Caco-2 (cell line): ENCODE data around the gene NARS2. TPM values are rescaled to one million over a fixed set of nuclear protein-coding genes. Genes with fewer than 3 reads are reported as not detected.
A peak's percentile ranks its signal among the peaks of the same experiment; 100 is the strongest.

Source experiments
- BruUV-seq: library from RNA; stranded (reverse); fragments of 400-500 nt; replicated peaks from 2 replicates; lab custom pipeline; 2021; lab: Mats Ljungman, UMichigan
- CTCF ChIA-PET: fragments of 300-600 bp; sonication (Branson Sonifier 250); formaldehyde crosslinking; loops from one replicate; lab custom pipeline; 2022; ENCODE audit warnings: antibody characterized with exemption; lab: Charles Lee
- POLR2A ChIA-PET: fragments of 300-600 bp; sonication (Branson Sonifier 250); formaldehyde crosslinking; loops from one replicate; lab custom pipeline; 2022; ENCODE audit warnings: antibody characterized with exemption; lab: Charles Lee
- DNase-seq, 2 experiments: peaks; one replicate each; pipeline versions ENCODE4 v3.0.0 to v3.0.0-alpha.2; 2020 to 2022
- H3K27me3 ChIP-seq: replicated peaks from 2 replicates; pipeline ENCODE4 v1.6.0; 2011; ENCODE audit warnings: low read length; ENCODE audit not compliant: control insufficient read depth, insufficient read depth
- H3K36me3 ChIP-seq: 2 replicates; pipeline ENCODE4 v1.5.1; 2011; ENCODE audit warnings: low read length; ENCODE audit not compliant: control insufficient read depth, insufficient read depth
- H3K4me1 ChIP-seq: fragments of 250-450 bp; sonication (Bioruptor Pico); 2 replicates; pipeline ENCODE4 v1.5.1; 2020; ENCODE audit warnings: mild to moderate bottlenecking
- H3K4me3 ChIP-seq: 2 replicates; pipeline ENCODE4 v1.5.1; 2011; ENCODE audit warnings: low read depth, mild to moderate bottlenecking, control low read depth, low read length
- H3K9me3 ChIP-seq: fragments of 250-450 bp; sonication (Bioruptor Pico); 2 replicates; pipeline ENCODE4 v1.5.1; 2020; ENCODE audit warnings: mild to moderate bottlenecking, moderate library complexity
- H3K27ac Mint-ChIP-seq: one replicate; pipeline ENCODE4 v1.8.0; 2022; ENCODE audit warnings: mixed read lengths; ENCODE audit not compliant: unreplicated experiment
- H3K27me3 Mint-ChIP-seq: one replicate; pipeline ENCODE4 v1.8.0; 2022; ENCODE audit warnings: mixed read lengths; ENCODE audit not compliant: insufficient read depth, unreplicated experiment
- H3K36me3 Mint-ChIP-seq: one replicate; pipeline ENCODE4 v1.8.0; 2022; ENCODE audit warnings: mild to moderate bottlenecking, mixed read lengths; ENCODE audit not compliant: insufficient read depth, unreplicated experiment
- H3K4me1 Mint-ChIP-seq: one replicate; pipeline ENCODE4 v1.8.0; 2022; ENCODE audit warnings: low read depth, mixed read lengths; ENCODE audit not compliant: unreplicated experiment
- H3K4me3 Mint-ChIP-seq: one replicate; pipeline ENCODE4 v1.8.0; 2022; ENCODE audit warnings: mild to moderate bottlenecking, moderate library complexity, mixed read lengths; ENCODE audit not compliant: unreplicated experiment
- H3K9me3 Mint-ChIP-seq: one replicate; pipeline ENCODE4 v1.8.0; 2022; ENCODE audit warnings: mixed read lengths; ENCODE audit not compliant: unreplicated experiment
- CTCF ChIP-seq, 2 experiments: fragments of 200-600 bp in 1 of 2; IDR thresholded peaks; 1 replicate in 1 of 2; 2 replicates in 1 of 2; pipeline versions ENCODE4 v1.5.1 to v1.8.0; 2011 to 2022; ENCODE audit warnings: antibody characterized with exemption in 1 of 2, control low read depth in 1 of 2, inconsistent platforms in 1 of 2, low read depth in 1 of 2, low read length in 1 of 2, mild to moderate bottlenecking in 1 of 2, moderate library complexity in 1 of 2; ENCODE audit not compliant: insufficient read depth in 1 of 2, severe bottlenecking in 1 of 2, unreplicated experiment in 1 of 2
- intact Hi-C: fragments of 100-400 bp; cut with micrococcal nuclease; formaldehyde crosslinking; loops from one replicate; pipeline ENCODE4 v1.10.0; 2022; ENCODE audit not compliant: unreplicated experiment
- total RNA-seq: library from RNA; stranded (reverse); gene quantifications from 2 replicates; pipeline ENCODE4 v1.2.3, GENCODE V29; 2022

The NARS2 gene
- total RNA-seq, 1 experiment from 2014 or later, result 49.3 TPM

- Histone ChIP-seq H3K27me3 (no peaks in the 10 kb centered on the region), H3K4me1 (peaks cover 16% of the 10 kb centered on the region), H3K4me3 (no peak overlapping the region), H3K9me3 (no peaks in the 10 kb centered on the region), H3K36me3 (no peaks in the 10 kb centered on the region)
- no TSS peak for BruUV-seq
- H3K4me1 Mint-ChIP-seq, result peaks cover 31% of the 10 kb centered on the region
- peak overlapping the region; percentile 1 for H3K27ac Mint-ChIP-seq
- H3K9me3 Mint-ChIP-seq, result no peaks in the 10 kb centered on the region
- no peak overlapping the region for H3K4me3 Mint-ChIP-seq
- H3K36me3 Mint-ChIP-seq, result no peaks in the 10 kb centered on the region
- no peak for DNase-seq
- intact Hi-C loops, result loop anchor here (2.0 kb wide), 1 partner anchor 43 kb away; no protein-coding TSS in a partner anchor
- TF ChIP-seq CTCF (IDR thresholded peaks at IDR 0.05; ENCODE audit: insufficient read depth in 1 of 2, low read depth in 1 of 2, low read length in 1 of 2, severe bottlenecking in 1 of 2, unreplicated experiment in 1 of 2), result no peak
- ChIA-PET POLR2A (interaction anchor here (0.7 kb wide), 1 partner anchor 67 kb away, joined by 5 read pairs; no protein-coding TSS in a partner anchor), CTCF (interaction anchor here (0.7 to 2.0 kb wide), 2 partner anchors 11 to 135 kb away, joined by 3 to 8 read pairs; no protein-coding TSS in a partner anchor)
- no peaks in the 10 kb centered on the region for H3K27me3 Mint-ChIP-seq
Measured at GRCh38 chr11:78429660-78430059, 145.0 kb downstream of the NARS2 start.

DNA sequence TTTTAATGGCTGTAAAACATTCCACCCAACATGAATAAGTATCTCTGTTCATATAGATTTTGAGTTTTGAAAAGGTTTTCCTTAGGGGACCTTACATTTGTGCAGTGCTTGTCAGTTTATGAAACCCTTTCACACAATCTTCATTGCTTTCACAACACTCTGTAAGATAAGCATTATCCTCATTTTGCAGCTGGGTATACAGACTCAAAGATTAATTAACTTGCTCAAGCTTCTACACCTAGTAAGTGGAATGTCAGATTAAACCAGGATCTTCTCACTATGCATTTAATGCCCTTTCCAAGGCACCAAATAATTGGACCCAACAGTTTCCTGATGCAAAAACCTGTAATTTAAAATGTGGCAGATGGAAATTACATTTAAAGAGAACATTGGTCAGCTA lies 145.5 kb downstream of the NARS2 start:
- CTCF ChIA-PET, result interaction anchor here (2.0 kb wide), 1 partner anchor 135 kb away, joined by 8 read pairs; no protein-coding TSS in a partner anchor
- Mint-ChIP-seq H3K27me3 (no peaks in the 10 kb centered on the region), H3K36me3 (no peaks in the 10 kb centered on the region), H3K9me3 (no peaks in the 10 kb centered on the region), H3K27ac (peak overlapping the region; percentile 1), H3K4me1 (peaks cover 35% of the 10 kb centered on the region), H3K4me3 (no peak overlapping the region)
- BruUV-seq, result no TSS peak
- POLR2A ChIA-PET, result interaction anchor here (0.7 kb wide), 1 partner anchor 68 kb away, joined by 5 read pairs; no protein-coding TSS in a partner anchor
- peaks cover 20% of the 10 kb centered on the region for H3K4me1 ChIP-seq
- DNase-seq, result no peak
- TF ChIP-seq CTCF (IDR thresholded peaks at IDR 0.05; ENCODE audit: insufficient read depth in 1 of 2, low read depth in 1 of 2, low read length in 1 of 2, severe bottlenecking in 1 of 2, unreplicated experiment in 1 of 2), result no peak
- H3K9me3 ChIP-seq, result no peaks in the 10 kb centered on the region
- H3K4me3 ChIP-seq, result no peak overlapping the region
- intact Hi-C loops, result loop anchor here (2.0 kb wide), 1 partner anchor 44 kb away; no protein-coding TSS in a partner anchor
- H3K27me3 ChIP-seq, result no peaks in the 10 kb centered on the region
- no peaks in the 10 kb centered on the region for H3K36me3 ChIP-seq

- peaks cover 38% of the 10 kb centered on the region for H3K4me1 Mint-ChIP-seq
- intact Hi-C loops, result loop anchor here (2.0 kb wide), 1 partner anchor 44 kb away; no protein-coding TSS in a partner anchor
- ChIA-PET CTCF (interaction anchor here (2.0 kb wide), 1 partner anchor 136 kb away, joined by 8 read pairs; no protein-coding TSS in a partner anchor), POLR2A (interaction anchor here (0.7 kb wide), 1 partner anchor 68 kb away, joined by 5 read pairs; no protein-coding TSS in a partner anchor)
- Histone ChIP-seq H3K4me1 (peaks cover 22% of the 10 kb centered on the region), H3K27me3 (no peaks in the 10 kb centered on the region), H3K4me3 (no peak overlapping the region), H3K9me3 (no peaks in the 10 kb centered on the region), H3K36me3 (no peaks in the 10 kb centered on the region)
- no peak for DNase-seq
- TF ChIP-seq CTCF (IDR thresholded peaks at IDR 0.05; ENCODE audit: insufficient read depth in 1 of 2, low read depth in 1 of 2, low read length in 1 of 2, severe bottlenecking in 1 of 2, unreplicated experiment in 1 of 2), result no peak
- no peaks in the 10 kb centered on the region for H3K9me3 Mint-ChIP-seq
- no peak overlapping the region for H3K27ac Mint-ChIP-seq
- H3K4me3 Mint-ChIP-seq, result no peak overlapping the region
- BruUV-seq, result no TSS peak
- H3K27me3 Mint-ChIP-seq, result no peaks in the 10 kb centered on the region
- no peaks in the 10 kb centered on the region for H3K36me3 Mint-ChIP-seq
Measured at GRCh38 chr11:78428773-78429172, 145.9 kb downstream of the NARS2 start.
